Spleen (tissue), 11 donors: ENCODE results near the gene OGT. TPM values are rescaled to one million over a fixed set of nuclear protein-coding genes. Genes with fewer than 3 reads are reported as not detected.
A peak's percentile ranks its signal among the peaks of the same experiment; 100 is the strongest.

ENCODE experiments used
- DNase-seq: peaks from one replicate; pipeline ENCODE4 v3.0.0-alpha.2; 2020
- H3K27ac ChIP-seq, 8 donors: fragments of 200-600 bp; sonication (generic) in 7 of 8; 1 replicate in 4 of 8; 2 replicates in 4 of 8; pipeline versions ENCODE4 v1.5.0 to v1.8.0; 2016 to 2021; ENCODE audit warnings: inconsistent platforms in 4 of 8, mild to moderate bottlenecking in 4 of 8, moderate library complexity in 1 of 8
- H3K27me3 ChIP-seq, 7 donors: fragments of 200-600 bp; sonication (generic) in 6 of 7; replicated peaks in 1 of 7; 1 replicate in 4 of 7; 2 replicates in 3 of 7; pipeline versions ENCODE4 v1.5.0 to v1.8.0; 2016 to 2021; ENCODE audit warnings: inconsistent platforms in 3 of 7, mild to moderate bottlenecking in 1 of 7
- H3K36me3 ChIP-seq, 6 donors: fragments of 200-600 bp; sonication (generic) in 5 of 6; 1 replicate in 4 of 6; 2 replicates in 2 of 6; pipeline versions ENCODE4 v1.5.0 to v1.8.0; 2016 to 2021; ENCODE audit warnings: inconsistent platforms in 2 of 6
- H3K4me1 ChIP-seq, 6 donors: fragments of 200-600 bp; sonication (generic) in 5 of 6; 1 replicate in 3 of 6; 2 replicates in 3 of 6; pipeline versions ENCODE4 v1.5.0 to v1.8.0; 2016 to 2021; ENCODE audit warnings: inconsistent platforms in 3 of 6
- H3K4me3 ChIP-seq, 8 donors: fragments of 200-600 bp; sonication (generic) in 7 of 8; 1 replicate in 4 of 8; 2 replicates in 4 of 8; pipeline versions ENCODE4 v1.5.0 to v1.8.0; 2016 to 2021; ENCODE audit warnings: inconsistent platforms in 4 of 8, mild to moderate bottlenecking in 4 of 8, moderate library complexity in 2 of 8
- H3K9me3 ChIP-seq, 8 donors: fragments of 200-600 bp; sonication (generic) in 7 of 8; 1 replicate in 4 of 8; 2 replicates in 4 of 8; pipeline versions ENCODE4 v1.5.0 to v1.8.0; 2016 to 2021; ENCODE audit warnings: inconsistent platforms in 4 of 8
- POLR2A ChIP-seq, 3 donors: fragments of 450-650 bp; IDR thresholded peaks; one replicate each; pipeline ENCODE4 v1.5.1; 2017; ENCODE audit warnings: antibody characterized with exemption in 3 of 3, mild to moderate bottlenecking in 1 of 3
- POLR2AphosphoS5 ChIP-seq, 3 donors: sonication (generic); formaldehyde crosslinking; IDR thresholded peaks; one replicate each; pipeline ENCODE4 v1.5.1; 2017; ENCODE audit warnings: antibody characterized with exemption in 3 of 3
- WGBS, 5 donors: extraction: QIAGEN DNeasy Blood & Tissue Kit in 3 of 5; methylation state at CpG; one replicate each; pipeline versions ENCODE4 v1.1.5 to v1.1.7; 2013 to 2018; 5-methylcytosine and 5-hydroxymethylcytosine counted together
- intact Hi-C: fragments of 100-400 bp; cut with DNase I; formaldehyde crosslinking; loops from one replicate; pipeline ENCODE4 v1.15.0; 2023; ENCODE audit warnings: low total_unique reads
- polyA plus RNA-seq, 3 donors: library from polyadenylated mRNA; stranded (reverse); fragments of 200-250 nt; gene quantifications; one replicate each; pipeline ENCODE4 v1.2.1, GENCODE V29; 2013
- total RNA-seq, 7 donors: library from RNA; depleted of rRNA in 3 of 7; stranded (reverse); fragments of >200 nt in 3 of 7; fragmentation: NEBNext Ultra II Directional in 4 of 7; extraction: Animal tissue kit (Norgen Biotek cat#: 25700) in 4 of 7; gene quantifications; one replicate each; pipeline versions ENCODE4 v1.1.0 to v1.2.1, GENCODE V29; 2016 to 2021
- TF ChIP-seq, protein P1 (sequence below), 11 experiments: fragments of 200-600 bp in 7 of 11; fragments of 450-650 bp in 4 of 11; sonication (generic) in 4 of 11; IDR thresholded peaks in 8 of 11; conservative IDR thresholded peaks in 3 of 11; 1 replicate in 7 of 11; 2 replicates in 4 of 11; pipeline versions ENCODE4 v1.4.0 to v1.8.0; 2016 to 2021; ENCODE audit warnings: antibody characterized with exemption in 11 of 11, inconsistent platforms in 4 of 11, mild to moderate bottlenecking in 1 of 11
- donor health status: healthy with polysubstance abuse.
- donor health status: DM: no; HTN: no; CAD: no; lungs with moderate emphysema.
- donor health status: DM: no; HTN: no; CAD: no.
- donor health status: Bipolar disorder and iron deficiency.
- donor health status: healthy.
- donor health status: DM: no; HTN: no; CAD: no.
- donor health status: DM: yes; HTN: yes; CAD: no.

OGT gene
- total and polyA plus RNA-seq, 10 donors, result 76.8 to 393 (median 233) TPM

DNA sequence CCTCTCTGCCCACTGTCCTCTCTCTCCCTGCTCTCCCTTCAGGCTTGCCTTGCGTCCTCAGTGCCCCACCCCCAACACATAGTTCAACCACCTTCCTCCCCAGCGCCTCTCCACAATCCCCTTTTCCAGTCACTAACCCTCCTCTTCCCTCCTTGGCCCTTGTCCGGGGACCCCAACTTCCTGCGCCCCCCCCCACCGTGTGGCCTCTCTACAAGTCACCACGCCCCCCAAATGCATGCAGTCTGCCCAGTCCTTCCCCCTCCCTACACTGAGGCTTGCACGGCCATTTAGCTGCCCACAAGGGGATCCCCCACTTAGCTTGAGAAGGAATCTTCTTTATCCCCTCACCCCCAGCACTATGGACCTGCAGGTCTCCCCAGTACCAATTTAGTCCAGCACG is 84.8 kb downstream of the OGT start:
- no peak for TF ChIP-seq POLR2A (IDR thresholded peaks at IDR 0.05)
- H3K36me3 ChIP-seq, result peaks cover 0 to 27% (median 0%) of the 10 kb centered on the region in 6 donors
- DNase-seq, result no peak
- no peaks in the 10 kb centered on the region for H3K27me3 ChIP-seq
- peak overlapping the region in 6 of 8 donors; percentile 43 to 81 (median 65) for H3K27ac ChIP-seq
- peak overlapping the region in 5 of 8 donors; percentile 5 to 64 (median 29) for H3K4me3 ChIP-seq
- intact Hi-C loops, result no loop called here
- H3K4me1 ChIP-seq, result peaks cover 20 to 60% (median 48%) of the 10 kb centered on the region in 6 donors
- WGBS, 5 donors, result 42 to 65% (median 58%) methylated on average over 8 of the region's 8 CpGs
- no peaks in the 10 kb centered on the region for H3K9me3 ChIP-seq

DNA sequence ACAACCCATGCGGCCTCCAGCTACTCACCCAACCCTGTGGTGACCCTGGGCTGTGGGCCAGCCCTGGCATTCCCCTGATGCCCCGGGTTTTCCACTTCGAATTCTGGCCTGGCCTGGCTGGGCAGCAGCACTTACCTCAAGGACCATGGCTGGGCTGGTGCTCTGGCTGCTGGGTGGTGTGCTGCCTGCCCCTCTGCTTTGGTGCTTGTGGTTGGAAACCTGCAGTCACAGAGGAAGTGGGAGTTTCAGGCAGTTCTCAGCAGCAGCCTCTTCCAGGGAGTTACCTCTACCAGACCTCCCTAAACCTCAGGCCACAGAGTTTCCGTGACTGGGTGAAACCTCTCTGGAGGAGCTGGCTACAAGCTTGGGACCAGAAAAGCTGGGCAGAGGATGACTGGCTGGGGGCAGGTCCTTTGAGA is 85.4 kb downstream of the OGT start, which contains the start of gene CXCR3:
CXCR3 (minus strand) TSS at position 209 of the 419 bp plus-strand sequence; CDS start at position 147, 62 bp downstream.
- peak; percentile 83 for DNase-seq
- Histone ChIP-seq H3K27ac (peak within 1 kb of the TSS in 6 of 8 donors; percentile 43 to 81 (median 65)), H3K36me3 (peaks cover 0 to 21% (median 0%) of the 10 kb centered on the region in 6 donors), H3K4me1 (peaks cover 26 to 65% (median 54%) of the 10 kb centered on the region in 6 donors), H3K27me3 (no peaks in the 10 kb centered on the region), H3K9me3 (no peaks in the 10 kb centered on the region), H3K4me3 (peak within 1 kb of the TSS in 6 of 8 donors; percentile 5 to 64 (median 25))
- TF ChIP-seq, protein P1, sequence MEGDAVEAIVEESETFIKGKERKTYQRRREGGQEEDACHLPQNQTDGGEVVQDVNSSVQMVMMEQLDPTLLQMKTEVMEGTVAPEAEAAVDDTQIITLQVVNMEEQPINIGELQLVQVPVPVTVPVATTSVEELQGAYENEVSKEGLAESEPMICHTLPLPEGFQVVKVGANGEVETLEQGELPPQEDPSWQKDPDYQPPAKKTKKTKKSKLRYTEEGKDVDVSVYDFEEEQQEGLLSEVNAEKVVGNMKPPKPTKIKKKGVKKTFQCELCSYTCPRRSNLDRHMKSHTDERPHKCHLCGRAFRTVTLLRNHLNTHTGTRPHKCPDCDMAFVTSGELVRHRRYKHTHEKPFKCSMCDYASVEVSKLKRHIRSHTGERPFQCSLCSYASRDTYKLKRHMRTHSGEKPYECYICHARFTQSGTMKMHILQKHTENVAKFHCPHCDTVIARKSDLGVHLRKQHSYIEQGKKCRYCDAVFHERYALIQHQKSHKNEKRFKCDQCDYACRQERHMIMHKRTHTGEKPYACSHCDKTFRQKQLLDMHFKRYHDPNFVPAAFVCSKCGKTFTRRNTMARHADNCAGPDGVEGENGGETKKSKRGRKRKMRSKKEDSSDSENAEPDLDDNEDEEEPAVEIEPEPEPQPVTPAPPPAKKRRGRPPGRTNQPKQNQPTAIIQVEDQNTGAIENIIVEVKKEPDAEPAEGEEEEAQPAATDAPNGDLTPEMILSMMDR (IDR thresholded peaks at IDR 0.05 in 8 of 11, conservative IDR thresholded peaks at IDR 0.05 in 3 of 11), result no peak
- no peak for TF ChIP-seq POLR2A (IDR thresholded peaks at IDR 0.05)
- peak; percentile 47 to 71 (median 54) for TF ChIP-seq POLR2AphosphoS5 (IDR thresholded peaks at IDR 0.05)
- WGBS, 5 donors, result 3 to 34% (median 16%) methylated on average over 4 of the region's 4 CpGs; no CpG with 5 or more reads in 1 of the 5 donors
- intact Hi-C loops, result no loop called here

DNA sequence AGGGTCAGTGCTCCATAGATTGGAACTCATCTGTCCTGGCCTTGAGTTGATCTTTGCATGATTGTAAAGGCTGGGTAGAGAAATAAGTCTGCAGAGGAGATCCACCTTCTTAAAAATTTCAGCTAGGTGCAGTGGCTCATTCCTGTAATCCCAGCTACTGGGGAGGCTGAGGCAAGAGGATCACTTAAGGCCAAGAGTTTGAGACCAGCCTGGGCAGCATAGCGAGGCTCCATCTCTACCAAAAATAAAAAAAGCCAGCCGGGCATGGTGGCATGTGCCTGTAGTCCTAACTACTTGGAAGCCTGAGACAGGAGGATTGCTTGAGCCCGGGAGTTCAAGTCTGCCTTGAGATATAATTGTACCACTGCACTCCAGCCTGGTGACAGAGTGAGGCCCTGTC is 85.9 kb downstream of the OGT start:
- H3K27ac ChIP-seq, result peak overlapping the region in 5 of 8 donors; percentile 57 to 81 (median 71)
- no peaks in the 10 kb centered on the region for H3K27me3 ChIP-seq
- intact Hi-C loops, result no loop called here
- WGBS, 5 donors, result 64 to 80% (median 76%) methylated on average over 3 of the region's 3 CpGs
- TF ChIP-seq, protein P1 (IDR thresholded peaks at IDR 0.05 in 8 of 11, conservative IDR thresholded peaks at IDR 0.05 in 3 of 11), result no peak
- TF ChIP-seq POLR2AphosphoS5 (IDR thresholded peaks at IDR 0.05) (no peak), POLR2A (IDR thresholded peaks at IDR 0.05) (no peak)
- peak overlapping the region in 2 of 8 donors; percentile 29 to 64 for H3K4me3 ChIP-seq
- H3K4me1 ChIP-seq, result peaks cover 30 to 70% (median 58%) of the 10 kb centered on the region in 6 donors
- no peaks in the 10 kb centered on the region for H3K9me3 ChIP-seq
- DNase-seq, result no peak
- H3K36me3 ChIP-seq, result peaks cover 0 to 17% (median 0%) of the 10 kb centered on the region in 6 donors

DNA sequence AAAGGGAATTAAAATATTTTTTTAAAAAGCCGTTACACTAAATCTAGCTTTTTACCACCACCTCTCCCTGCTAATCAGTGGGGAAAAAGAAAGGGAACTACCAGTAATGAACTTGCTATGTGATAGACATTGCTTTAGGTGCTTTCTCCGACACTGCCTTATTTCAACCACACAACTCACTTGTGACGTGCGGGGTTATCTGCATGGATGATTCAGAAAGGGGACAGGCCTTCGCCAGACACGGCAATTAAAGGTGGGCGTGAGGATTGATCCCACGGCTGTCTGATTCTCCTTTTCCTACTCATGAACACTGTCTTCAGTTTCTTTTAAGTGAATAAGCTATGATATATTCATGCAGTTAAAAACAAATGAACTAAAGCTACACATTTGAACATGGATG is 86.3 kb downstream of the OGT start:
- WGBS, 5 donors, result 52 to 73% (median 62%) methylated on average over 8 of the region's 8 CpGs
- Histone ChIP-seq H3K27me3 (no peaks in the 10 kb centered on the region), H3K27ac (peak overlapping the region in 5 of 8 donors; percentile 44 to 81 (median 71)), H3K4me1 (peaks cover 33 to 74% (median 62%) of the 10 kb centered on the region in 6 donors), H3K4me3 (no peak overlapping the region), H3K36me3 (peaks cover 0 to 13% (median 0%) of the 10 kb centered on the region in 6 donors), H3K9me3 (no peaks in the 10 kb centered on the region)
- TF ChIP-seq, protein P1 (IDR thresholded peaks at IDR 0.05 in 8 of 11, conservative IDR thresholded peaks at IDR 0.05 in 3 of 11), result no peak
- TF ChIP-seq POLR2A (IDR thresholded peaks at IDR 0.05), result no peak
- TF ChIP-seq POLR2AphosphoS5 (IDR thresholded peaks at IDR 0.05), result no peak
- intact Hi-C loops, result no loop called here
- DNase-seq, result no peak
